Small intestine (tissue), 7 donors: Measurements from ENCODE around the gene KCNK15. TPM values are rescaled to one million over a fixed set of nuclear protein-coding genes. Genes with fewer than 3 reads are reported as not detected.
"Not testable (repeated sequence)": the region's sequence is repeated elsewhere in the genome, so short reads cannot be mapped to it uniquely, and the experiment has no call there.

Experiments used
- DNase-seq, 2 donors: peaks; one replicate each; pipeline versions ENCODE4 v3.0.0 to v3.0.0-alpha.2; 2013
- FAIRE-seq: peaks from 2 replicates; lab custom pipeline; 2012; peaks lifted over from hg19 to GRCh38; lab: Jason Lieb, UNC
- H3K27ac ChIP-seq, 3 donors: one replicate each; pipeline ENCODE4 v1.5.1; 2013; ENCODE audit warnings: low read length in 2 of 3, mild to moderate bottlenecking in 2 of 3, control low read depth in 1 of 3, inconsistent platforms in 1 of 3, low read depth in 1 of 3, moderate library complexity in 1 of 3
- H3K27me3 ChIP-seq, 3 donors: one replicate each; pipeline ENCODE4 v1.6.1; 2013; ENCODE audit warnings: low read length in 3 of 3, inconsistent platforms in 1 of 3; ENCODE audit not compliant: control insufficient read depth in 3 of 3, insufficient read depth in 3 of 3
- H3K36me3 ChIP-seq, 3 donors: one replicate each; pipeline ENCODE4 v1.6.1; 2013; ENCODE audit warnings: low read length in 3 of 3, inconsistent platforms in 1 of 3, low read depth in 1 of 3, mild to moderate bottlenecking in 1 of 3, moderate library complexity in 1 of 3; ENCODE audit not compliant: control insufficient read depth in 3 of 3, insufficient read depth in 2 of 3
- H3K4me1 ChIP-seq, 3 donors: one replicate each; pipeline ENCODE4 v1.6.1; 2013; ENCODE audit warnings: low read length in 2 of 3, inconsistent platforms in 1 of 3, low read depth in 1 of 3, mild to moderate bottlenecking in 1 of 3, moderate library complexity in 1 of 3; ENCODE audit not compliant: control insufficient read depth in 3 of 3, insufficient read depth in 2 of 3
- H3K4me3 ChIP-seq, 3 donors: one replicate each; pipeline ENCODE4 v1.5.1; 2013; ENCODE audit warnings: low read length in 3 of 3, control low read depth in 1 of 3, inconsistent platforms in 1 of 3, low read depth in 1 of 3, mild to moderate bottlenecking in 1 of 3, moderate library complexity in 1 of 3
- H3K9me3 ChIP-seq, 2 donors: one replicate each; pipeline ENCODE4 v1.6.1; 2013; ENCODE audit warnings: low read depth in 1 of 2, low read length in 1 of 2; ENCODE audit not compliant: control insufficient read depth in 2 of 2, insufficient read depth in 1 of 2
- WGBS, 3 donors: extraction: QIAGEN DNeasy Blood & Tissue Kit; methylation state at CpG; one replicate each; pipeline ENCODE4 v1.1.7; 2013; 5-methylcytosine and 5-hydroxymethylcytosine counted together
- polyA plus RNA-seq, 4 donors: library from polyadenylated mRNA; stranded (reverse) in 3 of 4; unstranded in 1 of 4; fragments of 200-250 nt in 3 of 4; fragments of 120-200 nt in 1 of 4; gene quantifications; one replicate each; pipeline versions ENCODE4 v1.2.1 to v1.2.3, GENCODE V29; 2013
- donor health status: healthy with polysubstance abuse.
- donor health status: control.
- donor health status: control.
- donor health status: Bipolar disorder and iron deficiency.
- donor health status: healthy.

The KCNK15 gene
- polyA plus RNA-seq, 4 donors, result 0.35 to 0.67 TPM; not detected in 2

- Histone ChIP-seq H3K4me1 (no peaks in the 10 kb centered on the region), H3K4me3 (no peak overlapping the region), H3K27me3 (peaks cover 0 to 7% (median 4%) of the 10 kb centered on the region in 3 donors), H3K36me3 (peaks cover 0 to 31% (median 0%) of the 10 kb centered on the region in 3 donors), H3K27ac (no peak overlapping the region), H3K9me3 (no peaks in the 10 kb centered on the region)
- FAIRE-seq (no peak), DNase-seq (no peak)
- 72 to 78% (median 74%) methylated on average over 7 of the region's 7 CpGs for WGBS, 3 donors
Measured at GRCh38 chr20:44754554-44754953, 8.9 kb downstream of the KCNK15 start.

GRCh38 chr20:44756011-44756688 lies 10.5 kb downstream of the KCNK15 start:
- WGBS, 3 donors, result 88 to 90% (median 90%) methylated on average over 17 to 18 of the region's 18 CpGs
- Histone ChIP-seq H3K36me3 (peaks cover 0 to 31% (median 0%) of the 10 kb centered on the region in 3 donors), H3K9me3 (no peaks in the 10 kb centered on the region), H3K4me1 (no peaks in the 10 kb centered on the region), H3K27me3 (peaks cover 0 to 6% (median 0%) of the 10 kb centered on the region in 3 donors), H3K4me3 (no peak overlapping the region), H3K27ac (no peak overlapping the region)
- no peak for FAIRE-seq
- no peak for DNase-seq

DNA sequence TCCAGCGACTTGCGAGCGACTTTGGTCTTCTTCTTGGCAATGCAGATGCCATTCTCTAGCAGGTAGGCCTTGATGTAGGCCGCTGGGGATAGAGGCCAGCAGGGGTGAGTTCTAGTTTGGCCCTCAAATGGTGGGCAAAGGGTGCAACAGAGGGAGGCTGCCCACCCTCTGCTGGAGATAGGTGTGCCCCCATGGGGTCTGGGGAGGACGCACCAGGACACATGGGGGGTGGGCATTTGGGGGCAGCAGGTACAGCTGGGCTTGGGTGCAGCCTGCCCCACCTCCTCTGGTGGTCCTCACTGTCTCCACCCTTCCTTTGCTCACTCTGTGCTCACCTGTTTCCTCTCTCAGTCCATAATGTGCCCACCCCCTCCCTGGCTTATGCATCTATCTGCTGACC lies 11.3 kb downstream of the KCNK15 start:
- DNase-seq (no peak), FAIRE-seq (no peak)
- Histone ChIP-seq H3K27me3 (no peaks in the 10 kb centered on the region), H3K36me3 (peaks cover 0 to 31% (median 0%) of the 10 kb centered on the region in 3 donors), H3K4me1 (no peaks in the 10 kb centered on the region), H3K27ac (no peak overlapping the region), H3K9me3 (no peaks in the 10 kb centered on the region), H3K4me3 (no peak overlapping the region)
- WGBS, 3 donors, result 62 to 85% (median 80%) methylated on average over 5 of the region's 5 CpGs

- Histone ChIP-seq H3K9me3 (no peaks in the 10 kb centered on the region), H3K27ac (no peak overlapping the region), H3K27me3 (no peaks in the 10 kb centered on the region), H3K4me3 (no peak overlapping the region), H3K4me1 (no peaks in the 10 kb centered on the region), H3K36me3 (peaks cover 0 to 33% (median 0%) of the 10 kb centered on the region in 3 donors)
- WGBS, 3 donors, result 63 to 69% (median 69%) methylated on average over 10 of the region's 10 CpGs
- DNase-seq, result no peak
- FAIRE-seq, result no peak
Measured at GRCh38 chr20:44758247-44759101, 12.8 kb downstream of the KCNK15 start.

DNA sequence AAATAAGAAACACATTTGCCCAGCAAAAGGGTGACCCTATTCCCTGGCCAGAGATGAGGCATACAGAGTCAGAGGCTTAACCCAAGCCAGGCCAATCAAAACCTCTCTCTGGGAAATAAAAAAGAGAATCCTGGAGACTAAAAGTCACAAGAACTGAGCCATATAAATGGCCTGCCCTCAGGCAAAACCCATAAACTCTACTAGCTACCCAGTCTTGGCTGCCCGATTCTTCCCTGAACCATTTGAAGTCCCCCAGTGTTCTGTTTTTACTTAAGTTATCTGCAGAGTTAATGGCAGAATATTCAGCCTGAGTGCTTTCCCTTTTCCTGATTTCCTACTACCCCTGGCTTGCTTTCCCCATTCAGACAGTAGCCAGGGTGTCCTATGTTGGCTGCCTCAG lies 13.9 kb downstream of the KCNK15 start:
- H3K27me3 ChIP-seq, result no peaks in the 10 kb centered on the region
- H3K36me3 ChIP-seq, result peaks cover 0 to 30% (median 0%) of the 10 kb centered on the region in 3 donors
- FAIRE-seq, result no peak
- no peak overlapping the region for H3K4me3 ChIP-seq
- no peaks in the 10 kb centered on the region for H3K9me3 ChIP-seq
- H3K4me1 ChIP-seq, result no peaks in the 10 kb centered on the region
- no peak for DNase-seq
- H3K27ac ChIP-seq, result no peak overlapping the region
- 89 to 93% (median 91%) methylated on average over 1 of the region's 1 CpG for WGBS, 3 donors

DNA sequence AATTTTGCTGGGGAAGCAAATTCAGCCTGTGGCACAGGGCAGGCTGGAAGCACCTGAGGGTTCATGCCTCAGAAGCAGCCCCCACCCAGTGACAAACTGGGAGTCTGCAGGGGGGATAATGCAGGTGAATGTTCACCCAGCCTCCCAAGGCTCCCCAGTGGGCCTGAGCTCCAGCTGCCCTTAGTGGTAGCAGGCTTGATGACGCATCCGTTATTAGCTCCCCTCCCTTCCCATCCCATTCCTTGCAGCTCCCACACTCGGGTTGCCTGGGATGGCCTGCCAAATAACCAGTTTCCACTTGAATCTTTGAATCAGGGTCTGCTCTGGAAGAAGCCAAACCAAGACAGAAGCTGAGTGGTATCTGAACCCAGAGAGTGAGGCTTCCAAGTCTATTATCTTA lies 15.8 kb downstream of the KCNK15 start:
- no peaks in the 10 kb centered on the region for H3K27me3 ChIP-seq
- H3K27ac ChIP-seq, result no peak overlapping the region
- no peak overlapping the region for H3K4me3 ChIP-seq
- H3K4me1 ChIP-seq, result no peaks in the 10 kb centered on the region
- no peaks in the 10 kb centered on the region for H3K9me3 ChIP-seq
- no peak for FAIRE-seq
- peaks cover 0 to 19% (median 0%) of the 10 kb centered on the region in 3 donors for H3K36me3 ChIP-seq
- WGBS, 3 donors, result 44 to 55% (median 48%) methylated on average over 3 of the region's 3 CpGs
- DNase-seq, result no peak

DNA sequence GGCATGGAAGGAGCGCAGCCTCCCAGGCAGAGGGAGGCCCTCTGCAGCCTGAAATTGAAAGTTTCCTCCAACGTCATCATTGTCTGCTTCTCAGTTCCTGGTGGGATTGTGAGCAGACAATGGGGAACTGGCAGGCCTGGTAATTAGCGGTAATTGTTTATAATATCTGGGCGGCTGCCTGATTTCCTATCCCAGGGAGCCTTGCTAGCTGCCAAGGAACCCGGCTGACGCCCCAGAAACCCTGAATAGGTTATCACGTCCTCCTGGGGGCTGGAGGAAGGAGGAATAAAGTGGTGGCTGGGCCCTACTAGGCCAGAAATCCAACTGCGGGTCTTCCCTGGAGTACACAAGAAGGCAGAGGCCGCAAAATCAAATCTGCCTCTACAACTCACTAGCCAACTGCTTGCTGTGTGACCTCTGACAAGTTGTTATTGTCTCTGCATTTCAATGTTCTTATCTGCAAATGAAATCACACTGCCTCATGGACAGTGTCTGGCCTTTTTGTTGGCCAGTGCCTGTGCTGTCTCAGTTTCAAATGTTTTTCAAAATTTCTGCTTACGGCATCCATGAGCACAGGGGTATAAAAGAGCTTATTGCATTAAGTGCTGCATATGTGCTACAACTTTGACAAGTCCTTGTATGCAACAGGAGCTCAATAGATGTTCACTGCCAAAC lies 16.9 kb downstream of the KCNK15 start:
- H3K4me1 ChIP-seq, result no peaks in the 10 kb centered on the region
- WGBS, 3 donors, result 55 to 65% (median 57%) methylated on average over 8 to 10 of the region's 10 CpGs
- no peak overlapping the region for H3K4me3 ChIP-seq
- H3K9me3 ChIP-seq, result no peaks in the 10 kb centered on the region
- H3K27ac ChIP-seq, result peak overlapping the region in 1 of 3 donors; percentile 29
- DNase-seq, result no peak
- no peaks in the 10 kb centered on the region for H3K27me3 ChIP-seq
- no peak for FAIRE-seq
- H3K36me3 ChIP-seq, result peaks cover 0 to 11% (median 0%) of the 10 kb centered on the region in 3 donors

DNA sequence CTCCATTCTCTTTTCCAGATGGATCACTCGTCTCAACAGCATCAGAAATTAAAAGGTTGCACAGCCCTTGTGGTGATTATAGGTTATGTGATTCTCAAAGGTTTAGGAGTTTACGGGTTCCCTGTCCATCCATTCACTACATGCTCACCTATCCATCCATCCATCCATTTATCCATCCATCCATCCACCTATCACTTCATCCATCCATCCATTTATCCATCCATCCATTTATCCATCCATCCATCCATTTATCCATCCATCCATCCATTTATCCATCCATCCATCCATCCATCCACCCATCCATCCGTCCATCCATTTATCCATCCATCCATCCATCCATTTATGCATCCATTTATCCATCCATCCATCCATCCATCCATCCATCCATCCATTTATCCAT lies 18.1 kb downstream of the KCNK15 start:
- FAIRE-seq, H3K4me1 ChIP-seq, H3K4me3 ChIP-seq, H3K9me3 ChIP-seq, H3K27ac ChIP-seq, DNase-seq, H3K36me3 ChIP-seq, H3K27me3 ChIP-seq: not testable (repeated sequence)
- 84 to 88% (median 85%) methylated on average over 3 of the region's 3 CpGs for WGBS, 3 donors
